Measurements from ENCODE around the gene KSR2.
A peak's percentile ranks its signal among the peaks of the same experiment; 100 is the strongest.
"Not testable (repeated sequence)": the region's sequence is repeated elsewhere in the genome, so short reads cannot be mapped to it uniquely, and the experiment has no call there.

KSR2 gene

GRCh38 chr12:117863002-117863709 lies 105.6 kb downstream of the KSR2 start:
- DNase-seq (ENCODE audit: low read depth) = peak; percentile 63
- TF ChIP-seq CTCF (IDR thresholded peaks at IDR 0.05; ENCODE audit: control insufficient read depth, insufficient read depth, low read depth, low read length, missing control alignments) = no peak
- H3K4me3 ChIP-seq (ENCODE audit: control insufficient read depth, low read depth, low read length) = no peak overlapping the region

- DNase-seq (ENCODE audit: low read depth) = no peak
- TF ChIP-seq CTCF (IDR thresholded peaks at IDR 0.05; ENCODE audit: control insufficient read depth, insufficient read depth, low read depth, low read length, missing control alignments) = no peak
- no peak overlapping the region for H3K4me3 ChIP-seq (ENCODE audit: control insufficient read depth, low read depth, low read length)
Measured at GRCh38 chr12:117861691-117862090, 107.1 kb downstream of the KSR2 start.

GRCh38 chr12:117860787-117861290 lies 108.0 kb downstream of the KSR2 start:
- not testable (repeated sequence) for DNase-seq (ENCODE audit: low read depth); H3K4me3 ChIP-seq (ENCODE audit: control insufficient read depth, low read depth, low read length)

- TF ChIP-seq CTCF (IDR thresholded peaks at IDR 0.05; ENCODE audit: control insufficient read depth, insufficient read depth, low read depth, low read length, missing control alignments) = no peak
- no peak overlapping the region for H3K4me3 ChIP-seq (ENCODE audit: control insufficient read depth, low read depth, low read length)
- DNase-seq (ENCODE audit: low read depth) = no peak
Measured at GRCh38 chr12:117860111-117860510, 108.7 kb downstream of the KSR2 start.

GRCh38 chr12:117857632-117858612 lies 110.9 kb downstream of the KSR2 start:
- peak; percentile 61 for TF ChIP-seq CTCF (IDR thresholded peaks at IDR 0.05; ENCODE audit: control insufficient read depth, insufficient read depth, low read depth, low read length, missing control alignments)
- DNase-seq (ENCODE audit: low read depth) = no peak
- no peak overlapping the region for H3K4me3 ChIP-seq (ENCODE audit: control insufficient read depth, low read depth, low read length)

- not testable (repeated sequence) for DNase-seq (ENCODE audit: low read depth); H3K4me3 ChIP-seq (ENCODE audit: control insufficient read depth, low read depth, low read length)
Measured at GRCh38 chr12:117857139-117857538, 111.7 kb downstream of the KSR2 start.

- H3K4me3 ChIP-seq (ENCODE audit: control insufficient read depth, low read depth, low read length) = no peak overlapping the region
- no peak for DNase-seq (ENCODE audit: low read depth)
- TF ChIP-seq CTCF (IDR thresholded peaks at IDR 0.05; ENCODE audit: control insufficient read depth, insufficient read depth, low read depth, low read length, missing control alignments) = no peak
Measured at GRCh38 chr12:117855165-117855564, 113.6 kb downstream of the KSR2 start.
